SU-DHL-6 (cell line): Measurements from ENCODE around the gene IPO8.

Source experiments
- CTCF ChIP-seq: fragments of 200-600 bp; sonication (generic); IDR thresholded peaks from one replicate; pipeline ENCODE4 v1.5.1; 2017; ENCODE audit warnings: antibody characterized with exemption, mild to moderate bottlenecking, low read length, moderate library complexity; ENCODE audit not compliant: insufficient read depth, poor library complexity, severe bottlenecking
- EZH2phosphoT487 ChIP-seq: fragments of 200-600 bp; sonication (generic), shearing (Covaris generic); conservative IDR thresholded peaks from 2 replicates; pipeline ENCODE4 v1.6.1; 2018; ENCODE audit warnings: mild to moderate bottlenecking, antibody characterized with exemption, low read length, moderate library complexity, mixed read lengths

- no peak for TF ChIP-seq CTCF
- no peak for TF ChIP-seq EZH2phosphoT487
These were observed 44.6 kb upstream of the IPO8 start for GRCh38 chr12:30740274-30740673.
